Osteoblast (primary cell): Measurements from ENCODE around the gene TULP4. TPM values are rescaled to one million over a fixed set of nuclear protein-coding genes. Genes with fewer than 3 reads are reported as not detected.
"Not testable (repeated sequence)": the region's sequence is repeated elsewhere in the genome, so short reads cannot be mapped to it uniquely, and the experiment has no call there.

Experiments
- DNase-seq: peaks from one replicate; pipeline ENCODE4 v3.0.0; 2011; ENCODE audit warnings: low spot score, mixed read lengths; ENCODE audit not compliant: insufficient read length; ENCODE audit errors: missing footprints
- H2AFZ ChIP-seq: 2 replicates; pipeline ENCODE4 v1.6.0; 2011; ENCODE audit warnings: mild to moderate bottlenecking, low read length
- H3K27ac ChIP-seq: 2 replicates; pipeline ENCODE4 v1.5.1; 2011; ENCODE audit warnings: mild to moderate bottlenecking, low read depth, low read length, moderate library complexity
- H3K27me3 ChIP-seq: 2 replicates; pipeline ENCODE4 v1.6.0; 2012; ENCODE audit warnings: mild to moderate bottlenecking, control low read depth, inconsistent platforms, low read length, moderate library complexity; ENCODE audit not compliant: insufficient read depth
- H3K36me3 ChIP-seq: 2 replicates; pipeline ENCODE4 v1.5.1; 2011; ENCODE audit warnings: mild to moderate bottlenecking, low read length, control low read depth, moderate library complexity; ENCODE audit not compliant: insufficient read depth
- H3K4me1 ChIP-seq: 2 replicates; pipeline ENCODE4 v1.5.1; 2011; ENCODE audit warnings: mild to moderate bottlenecking, low read length, control low read depth, moderate library complexity; ENCODE audit not compliant: insufficient read depth
- H3K4me2 ChIP-seq: 2 replicates; pipeline ENCODE4 v1.6.0; 2011; ENCODE audit warnings: mild to moderate bottlenecking, low read length; ENCODE audit not compliant: insufficient read depth
- H3K4me3 ChIP-seq: fragments of 200-600 bp; sonication (generic); 3 replicates; pipeline ENCODE4 v1.5.1; 2012; ENCODE audit warnings: mild to moderate bottlenecking, low read length, inconsistent platforms; ENCODE audit not compliant: insufficient read depth
- H3K79me2 ChIP-seq: 2 replicates; pipeline ENCODE4 v1.6.0; 2012; ENCODE audit warnings: mild to moderate bottlenecking, low read length, control low read depth, inconsistent platforms; ENCODE audit not compliant: insufficient read depth
- H3K9me3 ChIP-seq: 2 replicates; pipeline ENCODE4 v1.5.1; 2011; ENCODE audit warnings: low read depth, low read length, control low read depth
- H4K20me1 ChIP-seq: 2 replicates; pipeline ENCODE4 v1.6.0; 2012; ENCODE audit warnings: mild to moderate bottlenecking, low read length, control low read depth; ENCODE audit not compliant: insufficient read depth
- total RNA-seq: library from RNA; depleted of rRNA; stranded (reverse); fragments of >200 nt; gene quantifications from 2 replicates; pipeline ENCODE4 v1.2.3, GENCODE V29; 2012
- TF ChIP-seq, protein P1 (sequence below): IDR thresholded peaks from 2 replicates; pipeline ENCODE4 v1.5.1; 2011; ENCODE audit warnings: mild to moderate bottlenecking, low read depth, low read length, moderate library complexity; ENCODE audit errors: extremely low read depth

Gene TULP4
- total RNA-seq, 1 donor = 172 TPM

DNA sequence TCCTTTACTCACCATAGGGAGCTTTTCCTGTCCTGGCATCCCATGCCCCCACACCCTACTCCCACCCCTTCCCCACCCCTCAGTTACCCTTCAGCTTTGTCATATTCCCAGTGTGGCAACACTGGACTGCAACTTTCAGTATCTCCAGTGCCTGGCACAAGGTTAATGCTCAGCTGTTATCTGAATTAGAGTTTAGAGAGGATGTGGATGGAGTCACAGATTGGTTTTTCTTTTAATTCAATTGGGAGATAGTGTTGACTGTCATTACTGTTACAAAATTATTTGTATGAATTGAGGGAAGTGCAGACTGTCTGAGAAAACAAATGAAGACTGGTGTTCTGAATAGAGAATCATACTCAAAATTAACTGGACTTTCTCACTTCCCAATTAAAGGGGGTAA is 89.9 kb downstream of the TULP4 start:
- TF ChIP-seq, protein P1, sequence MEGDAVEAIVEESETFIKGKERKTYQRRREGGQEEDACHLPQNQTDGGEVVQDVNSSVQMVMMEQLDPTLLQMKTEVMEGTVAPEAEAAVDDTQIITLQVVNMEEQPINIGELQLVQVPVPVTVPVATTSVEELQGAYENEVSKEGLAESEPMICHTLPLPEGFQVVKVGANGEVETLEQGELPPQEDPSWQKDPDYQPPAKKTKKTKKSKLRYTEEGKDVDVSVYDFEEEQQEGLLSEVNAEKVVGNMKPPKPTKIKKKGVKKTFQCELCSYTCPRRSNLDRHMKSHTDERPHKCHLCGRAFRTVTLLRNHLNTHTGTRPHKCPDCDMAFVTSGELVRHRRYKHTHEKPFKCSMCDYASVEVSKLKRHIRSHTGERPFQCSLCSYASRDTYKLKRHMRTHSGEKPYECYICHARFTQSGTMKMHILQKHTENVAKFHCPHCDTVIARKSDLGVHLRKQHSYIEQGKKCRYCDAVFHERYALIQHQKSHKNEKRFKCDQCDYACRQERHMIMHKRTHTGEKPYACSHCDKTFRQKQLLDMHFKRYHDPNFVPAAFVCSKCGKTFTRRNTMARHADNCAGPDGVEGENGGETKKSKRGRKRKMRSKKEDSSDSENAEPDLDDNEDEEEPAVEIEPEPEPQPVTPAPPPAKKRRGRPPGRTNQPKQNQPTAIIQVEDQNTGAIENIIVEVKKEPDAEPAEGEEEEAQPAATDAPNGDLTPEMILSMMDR = no peak
- peaks cover 14% of the 10 kb centered on the region for H4K20me1 ChIP-seq
- no peak for DNase-seq
- H3K9me3 ChIP-seq = no peaks in the 10 kb centered on the region
- no peak overlapping the region for H3K4me2 ChIP-seq
- no peak overlapping the region for H3K27ac ChIP-seq
- no peaks in the 10 kb centered on the region for H3K27me3 ChIP-seq
- H3K79me2 ChIP-seq = peaks cover 23% of the 10 kb centered on the region
- no peak overlapping the region for H3K4me3 ChIP-seq
- no peaks in the 10 kb centered on the region for H3K36me3 ChIP-seq
- H2AFZ ChIP-seq = no peak overlapping the region
- peaks cover 7% of the 10 kb centered on the region for H3K4me1 ChIP-seq

DNA sequence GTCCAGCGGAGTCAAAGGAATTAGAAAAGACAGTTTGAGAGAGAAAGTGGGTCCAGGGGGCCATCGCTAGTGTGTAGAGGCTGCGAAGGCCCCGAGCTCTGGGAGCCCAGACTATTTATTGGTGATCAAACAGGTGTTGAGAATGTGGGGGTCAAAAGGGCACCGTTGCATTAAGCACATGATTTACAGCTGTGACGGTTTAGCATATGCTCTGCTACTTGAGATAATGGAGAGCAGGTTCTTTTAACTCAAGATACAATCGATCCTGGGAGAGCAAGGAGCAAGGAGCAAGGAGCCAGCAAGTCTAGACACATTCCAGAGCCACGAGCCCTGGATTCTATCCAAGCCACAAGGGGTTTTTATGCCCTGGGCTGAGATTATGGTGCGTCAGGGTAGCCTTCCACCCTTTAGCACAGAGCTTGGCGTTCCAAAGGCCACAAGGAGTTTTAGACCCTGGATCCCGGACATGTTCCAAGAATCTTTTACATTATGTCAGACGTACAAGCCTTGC is 93.1 kb downstream of the TULP4 start:
- not testable (repeated sequence) for H3K9me3 ChIP-seq, H3K4me2 ChIP-seq, H3K4me3 ChIP-seq, H3K27me3 ChIP-seq, DNase-seq, H3K27ac ChIP-seq, H3K36me3 ChIP-seq, H2AFZ ChIP-seq
- Histone ChIP-seq H3K79me2 (peaks cover 18% of the 10 kb centered on the region), H4K20me1 (peaks cover 11% of the 10 kb centered on the region), H3K4me1 (peaks cover 23% of the 10 kb centered on the region)

- H3K27ac ChIP-seq = no peak overlapping the region
- H3K4me2 ChIP-seq = no peak overlapping the region
- peaks cover 20% of the 10 kb centered on the region for H3K79me2 ChIP-seq
- no peaks in the 10 kb centered on the region for H3K36me3 ChIP-seq
- TF ChIP-seq, protein P1 = no peak
- H3K4me1 ChIP-seq = peaks cover 23% of the 10 kb centered on the region
- DNase-seq = no peak
- no peak overlapping the region for H3K4me3 ChIP-seq
- H2AFZ ChIP-seq = no peak overlapping the region
- no peaks in the 10 kb centered on the region for H3K9me3 ChIP-seq
- H3K27me3 ChIP-seq = no peaks in the 10 kb centered on the region
- peaks cover 11% of the 10 kb centered on the region for H4K20me1 ChIP-seq
Observed at GRCh38 chr6:158405933-158406332, 93.7 kb downstream of the TULP4 start.

DNA sequence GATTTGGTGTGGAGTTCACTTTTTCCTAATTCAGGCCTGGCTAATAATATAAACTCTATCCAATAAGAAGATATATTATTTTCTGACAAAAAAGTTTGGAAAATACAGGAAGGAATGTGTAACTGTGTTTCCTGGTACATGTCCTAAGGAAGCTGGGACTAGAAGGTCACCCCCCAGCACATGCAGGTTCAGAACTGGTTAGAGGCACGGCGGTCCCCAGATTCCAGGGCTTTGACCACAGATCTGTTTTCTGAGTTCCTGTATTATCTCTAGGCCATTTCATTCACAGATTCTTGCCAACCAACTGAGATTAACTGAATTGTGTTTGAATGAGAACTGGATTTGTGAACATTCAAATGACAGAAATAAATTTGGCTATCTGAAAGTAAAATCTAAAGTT is 94.5 kb downstream of the TULP4 start:
- peaks cover 7% of the 10 kb centered on the region for H4K20me1 ChIP-seq
- peaks cover 23% of the 10 kb centered on the region for H3K4me1 ChIP-seq
- H3K27me3 ChIP-seq = no peaks in the 10 kb centered on the region
- H3K9me3 ChIP-seq = no peaks in the 10 kb centered on the region
- H3K79me2 ChIP-seq = peaks cover 20% of the 10 kb centered on the region
- no peak overlapping the region for H3K4me3 ChIP-seq
- no peak overlapping the region for H3K4me2 ChIP-seq
- TF ChIP-seq, protein P1 = no peak
- H3K36me3 ChIP-seq = no peaks in the 10 kb centered on the region
- H3K27ac ChIP-seq = no peak overlapping the region
- H2AFZ ChIP-seq = no peak overlapping the region
- no peak for DNase-seq
